ENCODE measurements around the gene DECR2.
"Not testable (repeated sequence)": the region's sequence is repeated elsewhere in the genome, so short reads cannot be mapped to it uniquely, and the experiment has no call there.

DECR2 gene

DNA sequence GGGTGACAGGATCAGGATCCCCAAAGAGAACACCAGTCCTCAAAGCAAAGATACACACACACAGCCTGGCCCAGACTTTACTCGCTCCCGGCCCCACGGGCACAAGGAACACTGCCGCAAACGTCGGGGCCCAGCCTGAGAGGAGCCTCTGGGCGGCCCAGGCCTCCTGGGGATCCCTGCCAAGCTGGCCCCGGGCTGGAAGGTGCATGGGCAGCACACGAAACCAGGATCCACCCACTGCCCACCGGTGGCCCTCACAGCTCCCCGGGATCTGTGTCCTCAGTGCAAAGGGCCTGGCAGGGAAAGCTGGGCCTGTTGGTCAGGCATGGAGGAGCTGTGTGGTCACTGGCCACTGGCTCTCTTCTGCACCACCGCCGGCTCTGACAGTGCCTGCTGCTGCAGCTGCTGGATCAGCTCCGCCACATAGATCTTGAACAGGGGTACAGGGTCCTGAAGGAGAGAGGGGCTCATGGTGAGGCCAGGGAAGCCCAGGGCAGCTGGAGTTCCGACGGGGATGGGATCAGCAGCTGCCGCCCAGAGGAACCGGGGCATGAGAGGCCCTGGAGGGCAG, 34.3 kb upstream of the DECR2 start:
- DNase-seq (no peak), ATAC-seq (no peak)

DNA sequence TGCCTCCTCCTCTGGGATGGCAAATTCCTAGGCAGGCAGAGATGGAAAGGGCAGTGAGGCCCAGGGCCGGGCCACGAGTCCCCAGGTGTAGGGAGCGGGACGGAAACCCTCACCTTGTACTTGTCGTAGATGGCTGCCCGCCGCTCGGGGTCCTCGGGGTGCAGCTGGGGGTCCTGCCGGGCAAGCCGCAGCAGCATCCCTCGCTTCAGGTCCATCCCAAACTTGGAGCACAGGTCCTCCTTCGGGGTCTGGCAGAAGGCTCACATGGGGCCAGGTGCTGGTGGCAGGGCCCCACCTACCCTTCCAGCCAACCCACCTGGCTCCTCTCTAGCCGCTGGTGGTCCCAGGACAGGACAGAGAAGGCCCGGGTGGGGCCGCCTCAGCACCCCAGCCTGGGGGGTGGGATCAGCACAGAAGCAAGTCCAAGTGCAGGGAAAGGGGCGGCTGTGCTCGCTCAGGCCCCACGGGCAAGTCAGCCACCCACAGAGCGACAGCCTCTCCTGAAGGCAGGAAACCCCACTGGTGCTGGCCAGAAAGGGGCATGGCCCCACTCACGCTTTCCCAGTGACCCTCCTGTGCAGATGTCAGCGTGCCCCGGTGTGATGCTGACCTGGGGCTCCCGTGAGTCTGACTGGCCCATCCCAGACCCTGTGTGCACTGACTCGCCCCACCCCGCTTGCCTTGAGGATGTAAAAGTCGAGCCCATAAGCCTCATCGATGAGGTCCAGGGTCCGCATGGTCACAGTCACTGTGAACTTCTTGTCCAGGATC, 33.1 kb upstream of the DECR2 start:
- DNase-seq (no peak), ATAC-seq (no peak)

DNA sequence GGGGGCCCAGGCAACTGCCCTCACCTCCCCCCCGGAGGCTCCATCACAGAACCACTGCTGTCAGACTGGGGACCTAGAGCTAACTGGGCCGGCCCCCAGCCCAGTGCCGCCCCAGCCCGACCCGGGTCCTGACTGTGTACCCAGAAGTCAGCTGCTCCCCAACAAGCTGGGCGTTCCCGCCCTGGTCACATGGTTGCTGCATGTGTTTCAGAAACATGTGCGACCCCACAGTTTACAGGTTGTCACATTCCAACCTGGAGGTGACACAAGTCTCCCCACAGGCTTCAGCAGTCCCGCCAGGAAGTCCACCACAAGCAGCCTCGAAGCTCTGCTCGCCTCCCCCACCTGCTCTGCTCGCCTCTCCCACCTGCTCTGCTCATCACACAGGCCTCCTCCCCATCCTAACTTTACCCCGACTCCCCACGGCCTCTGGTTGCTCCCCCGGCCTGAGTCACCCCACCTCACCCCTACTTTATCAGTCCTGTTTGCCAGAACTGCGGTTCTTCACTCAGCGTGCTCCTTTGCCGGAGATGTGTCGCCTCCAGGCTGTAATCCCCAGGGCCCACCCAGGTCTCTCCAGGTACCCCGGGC, 32.3 kb upstream of the DECR2 start:
- ATAC-seq: no peak
- DNase-seq: no peak

DNA sequence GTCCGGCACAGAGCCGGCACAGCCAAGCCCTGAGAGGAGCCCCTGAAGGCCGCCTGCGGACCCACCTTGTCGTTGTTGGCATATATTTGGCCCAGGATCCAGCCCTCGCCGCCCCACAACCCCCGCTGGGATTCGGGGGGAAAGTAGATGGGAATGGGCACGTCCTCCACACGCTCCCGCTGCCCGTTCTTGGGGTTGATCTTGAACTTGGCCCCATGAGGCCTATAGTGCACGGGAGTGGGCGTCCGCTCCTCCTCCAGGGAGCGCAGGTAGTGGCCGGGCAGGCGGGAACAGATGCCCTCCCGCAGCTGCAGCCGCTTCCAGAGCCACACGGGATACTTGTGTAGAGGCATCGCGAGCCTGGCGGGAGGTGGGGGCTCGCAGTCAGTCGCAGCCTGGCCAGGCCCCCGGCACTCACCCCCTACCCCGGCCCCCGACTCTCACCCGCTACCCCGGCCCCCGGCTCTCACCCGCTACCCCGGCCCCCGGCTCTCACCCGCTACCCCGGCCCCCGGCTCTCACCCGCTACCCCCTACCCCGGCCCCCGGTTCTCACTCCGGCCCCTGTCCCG, 31.7 kb upstream of the DECR2 start:
- DNase-seq (no peak), ATAC-seq (no peak)

DNA sequence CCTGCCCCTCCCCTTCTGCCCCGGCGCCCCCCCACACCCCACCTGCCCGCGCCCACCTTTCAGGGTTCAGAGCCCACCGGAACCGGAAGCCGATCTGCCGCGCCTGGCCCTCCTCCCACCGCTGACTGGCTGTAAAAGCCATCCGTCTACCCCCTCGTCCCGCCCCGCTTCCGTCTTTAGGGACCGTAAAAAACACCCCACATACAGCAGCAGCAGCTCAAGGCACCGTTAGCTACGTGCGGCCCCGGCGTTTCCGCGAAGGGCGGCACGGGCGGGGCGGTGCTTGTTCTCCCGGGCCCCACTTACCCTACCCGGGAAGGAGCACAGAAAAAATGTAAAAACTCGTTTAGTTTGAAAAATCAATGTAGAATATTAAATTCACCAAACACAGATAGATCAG, 31.2 kb upstream of the DECR2 start, which contains the start of gene MRPL28:
MRPL28 (minus strand) TSS at position 96 of the 400 bp plus-strand sequence. CDS start 320 bp downstream, outside the sequence.
- peak; percentile 97 for ATAC-seq

DNA sequence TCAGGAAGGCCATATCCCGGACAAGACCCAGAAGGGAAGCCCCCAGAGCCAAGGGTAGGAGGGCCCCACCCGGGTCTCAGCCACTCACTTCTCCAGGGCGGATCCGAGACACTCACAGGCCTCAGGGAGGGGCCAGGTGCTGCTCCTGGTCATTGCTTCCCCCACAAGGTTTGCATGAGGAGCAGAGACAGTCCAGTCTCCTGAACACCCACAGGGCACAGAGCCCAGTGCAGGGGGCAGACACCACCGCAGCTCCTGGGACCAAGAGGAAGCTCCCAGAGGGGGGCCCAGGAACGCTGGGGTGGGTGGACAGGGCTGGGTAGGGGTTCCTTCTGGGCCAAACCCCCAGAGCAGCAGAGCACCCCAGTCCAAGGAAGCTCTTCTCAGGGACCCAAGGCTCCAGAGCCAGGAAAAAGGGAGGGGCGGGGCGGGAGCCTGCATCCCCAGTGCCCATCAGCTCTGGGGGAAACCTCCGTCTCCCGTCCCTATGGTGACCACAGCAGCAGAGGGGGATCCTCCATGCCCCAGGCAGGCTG, 30.6 kb upstream of the DECR2 start:
- no peak for DNase-seq
- ATAC-seq: no peak

More for the DNA sequence above, 31.2 kb upstream of the DECR2 start, which contains the start of gene MRPL28:
- peak; percentile 95 for DNase-seq

DNA sequence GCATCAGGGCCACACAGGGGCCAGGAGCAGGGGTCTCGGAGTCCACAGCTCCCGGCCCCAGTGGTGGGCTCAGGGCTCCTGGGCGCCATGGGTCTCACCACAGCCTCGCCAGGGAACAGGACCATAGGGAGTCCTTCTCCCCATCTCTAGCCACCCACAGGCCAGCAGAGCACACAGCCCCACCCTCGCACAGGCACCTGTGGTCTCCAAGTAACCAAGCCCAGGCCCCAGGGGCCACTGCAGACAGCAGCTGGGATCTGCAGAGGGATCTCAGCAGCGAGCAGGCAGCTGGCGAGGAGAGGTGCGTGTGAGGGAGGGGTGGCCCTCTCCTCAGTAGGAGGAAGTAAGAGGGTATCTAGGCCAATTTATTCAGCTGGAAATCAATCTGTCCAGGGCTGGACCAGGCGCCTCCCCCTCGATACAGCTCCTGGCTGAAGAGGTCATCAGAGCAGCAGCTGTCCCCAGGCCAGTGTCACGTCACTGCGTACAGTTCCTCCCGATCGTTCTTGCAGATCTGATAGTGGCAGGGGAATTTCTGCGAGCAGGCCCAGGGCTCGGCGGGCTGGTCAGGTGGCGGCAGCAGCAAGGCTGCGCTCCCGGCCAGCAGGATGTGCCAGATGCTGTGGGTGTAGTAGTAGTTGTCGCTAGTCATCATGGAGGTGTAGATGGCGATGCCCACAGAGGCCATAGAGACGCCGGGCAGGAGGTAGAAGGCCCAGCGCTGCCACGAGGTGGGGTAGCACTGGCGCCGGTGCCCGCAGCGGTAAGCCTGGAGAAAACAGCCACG, 30.0 kb upstream of the DECR2 start:
- DNase-seq (no peak), ATAC-seq (no peak)

DNA sequence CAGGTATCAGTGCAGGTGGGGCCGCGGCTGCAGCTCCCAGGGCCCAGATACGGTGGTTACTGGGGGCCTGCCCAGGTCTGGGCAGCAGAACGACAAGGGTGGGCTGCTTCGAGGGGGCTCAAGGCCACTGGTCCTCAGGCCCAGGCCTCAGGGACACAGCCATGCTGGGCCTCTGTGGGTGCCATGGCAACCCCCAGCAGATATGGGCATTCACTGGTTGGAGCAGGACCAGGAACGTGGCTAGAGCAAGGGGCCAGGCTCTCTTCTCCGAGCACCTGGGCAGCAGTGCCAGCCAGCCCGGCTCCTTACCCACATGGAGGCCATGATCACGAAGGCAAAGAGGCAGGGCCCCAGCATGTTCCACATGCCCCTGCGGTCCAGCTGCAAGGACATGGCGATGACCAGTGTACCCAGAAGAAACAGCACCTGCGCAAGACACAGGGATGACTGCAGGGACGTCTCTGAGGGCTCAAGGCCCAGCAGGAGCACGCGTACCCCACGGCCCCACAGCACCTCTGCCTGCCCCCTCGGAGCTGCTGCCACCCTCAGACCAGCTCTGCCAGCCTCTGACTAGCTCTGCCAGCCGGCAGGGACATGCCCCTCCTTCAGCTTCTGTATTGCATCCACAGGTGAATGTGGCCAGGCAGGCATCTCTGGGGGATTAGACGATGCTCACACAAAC, 29.2 kb upstream of the DECR2 start:
- no peak for ATAC-seq
- no peak for DNase-seq

DNA sequence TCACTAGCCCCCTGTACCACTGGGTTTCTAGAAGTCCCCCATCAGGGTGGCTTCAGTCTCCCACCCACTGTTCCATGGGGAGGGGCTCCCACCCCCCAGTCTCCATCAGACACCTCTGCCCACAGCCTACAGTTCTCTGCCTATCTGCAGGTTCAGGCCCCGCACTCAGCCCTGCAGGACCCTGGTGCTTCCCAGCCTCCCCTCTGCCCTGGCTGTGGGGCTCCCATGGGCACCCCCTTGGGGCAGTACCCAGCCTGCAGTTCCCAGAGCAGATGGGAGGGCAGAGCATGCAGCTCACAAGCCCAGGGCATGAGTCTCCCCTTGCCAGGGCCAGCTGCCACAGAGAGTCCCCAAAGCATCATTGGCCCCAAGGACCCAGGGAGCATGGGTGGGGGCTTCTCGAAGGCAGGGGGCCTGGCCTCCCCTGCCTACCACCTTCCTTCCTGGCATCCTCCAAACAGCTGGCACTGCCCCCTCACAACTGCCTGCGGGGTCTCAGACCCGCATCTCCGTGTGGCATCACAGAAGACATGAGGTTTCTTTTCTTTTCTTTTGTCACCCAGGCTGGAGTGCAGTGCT, 28.6 kb upstream of the DECR2 start:
- no peak for DNase-seq
- no peak for ATAC-seq

DNA sequence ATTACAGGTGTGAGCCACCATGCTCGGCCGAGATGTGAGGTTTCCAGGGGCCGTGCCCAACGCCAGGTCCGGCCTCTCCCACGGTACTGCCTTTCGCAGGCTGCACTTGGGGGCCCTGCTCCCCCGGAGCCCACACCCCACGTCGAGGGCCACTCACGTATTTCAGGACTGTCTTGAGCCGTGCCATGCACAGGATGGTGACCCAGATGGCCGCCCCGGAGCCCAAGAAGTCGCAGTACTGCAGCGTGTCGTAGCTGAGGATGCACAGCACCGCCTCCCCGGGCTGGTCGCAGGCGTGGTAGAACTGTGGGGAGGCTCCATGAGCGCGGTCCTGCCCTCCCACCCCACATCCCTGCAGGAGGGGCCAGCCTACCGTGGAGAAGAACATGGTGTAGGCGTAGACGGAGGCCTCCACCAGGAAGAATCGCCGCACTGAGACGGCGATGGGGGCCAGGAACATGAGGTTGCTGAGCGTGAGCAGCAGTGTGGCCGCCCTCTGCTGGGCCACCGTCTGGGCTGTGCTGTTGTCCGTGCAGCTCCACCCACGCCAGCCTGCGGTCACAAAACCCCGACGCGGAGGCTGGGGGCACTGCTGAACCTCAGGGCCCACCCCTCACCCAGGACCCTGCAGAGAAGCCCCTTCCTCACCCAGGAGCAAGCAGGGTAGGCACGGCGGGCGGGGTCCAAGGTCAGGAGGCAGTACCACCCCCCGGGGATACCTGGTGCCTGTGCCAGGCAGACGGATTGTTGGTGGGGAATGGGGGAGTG, 27.7 kb upstream of the DECR2 start:
- DNase-seq: no peak

DNA sequence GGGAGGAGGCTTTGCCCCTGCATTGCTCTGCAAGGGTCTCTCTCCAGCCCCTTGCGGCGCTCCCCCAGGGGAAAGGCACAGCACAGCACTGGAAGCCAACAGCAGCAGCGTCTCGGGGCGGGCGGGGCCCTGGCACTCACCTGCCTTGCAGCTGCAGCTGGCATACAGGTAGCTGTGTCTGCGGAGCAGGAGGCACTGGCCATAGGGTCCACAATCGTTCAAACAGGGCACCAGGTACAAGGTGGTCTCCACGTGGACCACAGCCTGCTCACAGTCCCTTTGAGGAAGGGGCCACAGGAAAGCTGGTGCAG, 27.1 kb upstream of the DECR2 start:
- ATAC-seq (no peak), DNase-seq (no peak)

More for the DNA sequence above, 27.7 kb upstream of the DECR2 start:
- no peak for ATAC-seq

DNA sequence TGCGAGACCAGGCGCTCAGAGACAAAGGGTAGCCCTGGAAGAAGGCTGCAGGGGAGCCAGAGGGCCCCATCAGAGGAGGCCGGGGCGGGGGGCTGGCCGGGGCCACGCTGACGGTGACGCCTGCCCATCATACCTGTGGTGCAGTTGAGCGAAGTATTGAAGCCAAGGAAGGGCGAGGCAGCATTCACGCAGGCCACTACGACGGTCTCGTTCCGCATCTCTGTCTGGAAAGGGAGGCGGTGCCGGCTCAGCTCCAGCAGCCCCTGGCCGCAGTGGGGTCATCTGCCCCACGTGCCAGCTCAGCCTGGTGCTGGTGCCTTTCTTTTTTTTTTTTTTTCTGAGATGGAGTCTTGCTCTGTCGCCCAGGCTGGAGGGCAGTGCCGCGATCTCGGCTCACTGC, 26.5 kb upstream of the DECR2 start:
- DNase-seq: no peak
- ATAC-seq: no peak

DNA sequence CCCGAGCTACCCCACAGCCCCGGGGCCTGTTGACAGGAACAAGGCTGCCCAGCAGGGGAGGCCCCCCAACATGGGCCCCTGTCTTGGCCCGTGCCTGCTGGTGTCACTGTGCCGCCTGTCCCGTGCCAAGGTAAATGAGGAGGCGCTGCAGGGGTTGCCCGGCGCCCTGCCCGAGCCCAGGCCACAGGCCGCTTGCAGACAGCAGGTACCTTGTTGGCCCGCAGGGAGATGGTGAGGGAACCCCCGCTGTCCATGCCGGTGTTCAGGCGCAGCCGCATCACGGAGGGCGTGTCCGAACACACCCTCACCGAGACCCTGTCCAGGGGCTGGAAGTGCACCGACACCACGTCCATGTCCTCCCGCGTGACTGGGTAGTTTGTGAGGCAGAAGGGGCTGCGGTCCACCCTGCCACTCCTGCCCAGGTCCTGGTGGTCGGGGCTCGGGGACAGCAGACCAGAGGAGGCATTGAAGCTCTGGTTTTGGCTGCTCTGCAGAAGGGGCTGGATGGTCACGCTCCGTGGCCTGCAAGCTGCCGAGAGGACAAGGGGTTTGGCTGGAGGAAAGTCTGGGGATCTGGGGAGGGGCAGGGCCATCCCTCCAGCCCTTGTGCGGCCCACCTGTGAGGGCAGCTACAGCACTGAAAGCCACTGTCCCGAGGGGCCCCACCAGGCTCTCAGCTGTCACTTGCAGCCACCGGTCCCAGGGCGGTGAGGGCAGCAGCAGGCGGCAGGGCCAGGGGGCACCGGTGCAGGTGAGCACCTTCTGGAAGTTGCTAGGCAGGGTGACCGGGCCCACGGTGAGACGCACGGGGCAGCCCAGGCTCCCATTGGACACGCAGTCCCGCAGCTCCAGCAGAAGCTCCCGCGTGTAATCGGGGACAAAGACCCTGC, 25.5 kb upstream of the DECR2 start:
- DNase-seq (no peak), ATAC-seq (no peak)

DNA sequence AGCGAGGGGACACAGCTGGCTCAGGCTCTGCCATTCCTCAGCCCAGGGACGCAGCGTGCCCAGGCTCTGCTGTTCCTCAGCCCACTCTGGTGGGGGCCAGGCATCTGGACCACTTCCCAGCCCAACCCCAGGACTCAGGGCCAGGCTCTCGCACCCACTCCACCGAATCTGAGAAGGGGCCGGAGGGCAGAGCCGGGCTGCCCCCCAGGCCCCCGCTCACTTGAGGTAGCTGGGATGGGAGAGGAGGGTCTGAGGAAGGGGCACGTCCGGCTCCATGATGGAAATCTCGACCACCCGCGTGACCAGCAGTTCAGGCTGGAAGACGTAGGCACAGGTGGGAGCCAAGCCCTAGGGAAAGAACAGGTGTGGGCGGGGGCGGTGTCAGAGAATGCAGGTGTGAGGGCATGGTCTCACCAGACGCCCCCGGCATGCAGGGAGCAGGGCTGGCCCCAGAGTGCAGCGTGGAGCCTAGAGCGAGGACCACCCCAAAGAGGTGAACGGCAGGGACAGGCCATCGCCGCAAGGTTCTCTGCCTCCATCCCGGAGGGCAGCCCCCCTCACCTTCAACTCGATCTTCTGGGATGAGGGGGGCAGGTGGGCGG, 24.8 kb upstream of the DECR2 start:
- DNase-seq (no peak), ATAC-seq (no peak)

DNA sequence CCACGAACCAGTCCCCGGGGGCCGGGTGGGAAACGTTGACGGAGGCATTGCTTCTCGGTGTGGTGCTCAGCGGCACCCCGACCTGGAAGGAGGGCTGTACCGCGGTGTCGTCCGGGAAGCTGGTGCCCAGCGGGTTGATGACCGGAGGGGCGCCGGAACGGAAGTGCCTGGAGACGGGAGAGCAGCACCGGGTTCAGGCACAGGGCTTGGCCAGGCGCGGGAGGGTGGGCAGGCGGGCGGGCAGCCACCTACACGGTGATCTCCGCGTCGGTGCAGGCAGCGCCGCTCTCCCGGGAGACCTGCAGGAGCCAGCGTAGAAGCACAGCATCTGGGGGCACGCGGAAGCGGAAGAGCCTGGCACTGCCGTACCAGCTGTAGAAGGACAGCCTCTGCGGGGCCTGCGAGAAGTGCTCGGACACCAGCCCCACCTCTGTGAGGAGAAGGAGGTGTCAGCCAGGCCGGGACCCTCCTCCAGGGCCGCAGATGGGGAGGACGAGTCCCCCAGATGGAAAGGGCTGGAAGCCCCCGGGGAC, 24.2 kb upstream of the DECR2 start:
- no peak for DNase-seq

DNA sequence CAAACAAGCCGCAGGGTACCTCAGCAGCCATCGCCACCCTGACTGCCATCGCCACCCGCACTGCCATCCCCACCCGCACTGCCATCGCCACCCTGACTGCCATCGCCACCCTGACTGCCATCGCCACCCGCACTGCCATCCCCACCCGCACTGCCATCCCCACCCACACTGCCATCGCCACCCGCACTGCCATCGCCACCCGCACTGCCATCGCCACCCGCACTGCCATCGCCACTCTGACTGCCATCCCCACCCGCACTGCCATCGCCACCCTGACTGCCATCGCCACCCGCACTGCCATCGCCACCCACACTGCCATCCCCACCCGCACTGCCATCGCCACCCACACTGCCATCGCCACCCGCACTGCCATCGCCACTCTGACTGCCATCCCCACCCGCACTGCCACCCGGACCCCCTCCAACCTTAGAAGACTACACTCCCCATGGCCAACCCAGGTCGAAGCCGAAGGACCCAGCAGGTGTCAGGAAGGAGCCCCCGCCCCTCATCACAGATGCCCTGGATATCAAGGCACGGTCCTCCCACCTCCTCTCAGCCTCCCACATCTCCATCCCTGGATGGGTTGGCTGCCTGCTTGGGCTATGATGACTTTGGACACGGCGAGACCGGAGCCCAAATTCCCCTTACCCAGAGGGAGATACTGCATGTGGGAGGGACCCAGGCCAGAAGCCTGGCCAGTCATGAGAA, 23.4 kb upstream of the DECR2 start:
- DNase-seq: not testable (repeated sequence)

More for the DNA sequence above, 24.2 kb upstream of the DECR2 start:
- no peak for ATAC-seq

DNA sequence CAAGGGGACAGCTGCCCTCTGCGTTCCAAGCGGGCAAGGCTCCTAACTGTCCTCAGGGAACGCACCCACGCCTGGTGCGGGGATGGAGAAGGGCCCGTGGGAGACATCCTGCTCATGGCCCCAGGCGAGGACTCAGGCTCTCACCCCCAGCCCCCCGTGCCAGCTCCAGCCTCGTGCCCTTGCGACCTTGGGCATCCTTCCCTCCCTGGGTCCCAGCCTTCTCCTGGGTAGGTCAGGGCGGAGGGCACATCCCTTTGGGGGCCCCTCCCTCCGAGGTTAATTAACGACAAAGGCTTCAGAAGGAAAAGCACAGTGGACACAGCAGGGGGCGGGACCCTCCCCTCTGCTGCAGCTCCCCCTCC, 22.9 kb upstream of the DECR2 start:
- ATAC-seq (no peak), DNase-seq (no peak)

More for the DNA sequence above, 23.4 kb upstream of the DECR2 start:
- ATAC-seq: not testable (repeated sequence)

All from stimulated activated naive CD8-positive, alpha-beta T cell treated with anti-CD3 and anti-CD28 coated beads, Interleukin-15, Interleukin-2, amounts not matched to agents 100 U/mL and 50 U/mL, for 24 hours (primary cell).